Astrocyte (in vitro differentiated cells and primary cell): ENCODE measurements around the gene SMIM44. TPM values are rescaled to one million over a fixed set of nuclear protein-coding genes. Genes with fewer than 3 reads are reported as not detected.

Source experiments
- DNase-seq: peaks from one replicate; pipeline ENCODE4 v3.0.0-alpha.2; 2010; ENCODE audit warnings: low read depth
- FAIRE-seq: peaks from 2 replicates; lab custom pipeline; 2011; peaks lifted over from hg19 to GRCh38; lab: Jason Lieb, UNC
- H2AFZ ChIP-seq: 2 replicates; pipeline ENCODE4 v1.6.0; 2012; ENCODE audit warnings: low read depth, low read length, inconsistent platforms
- H3K27ac ChIP-seq: 2 replicates; pipeline ENCODE4 v1.5.1; 2011; ENCODE audit warnings: low read depth, low read length, inconsistent platforms
- H3K27me3 ChIP-seq: 2 replicates; pipeline ENCODE4 v1.6.0; 2011; ENCODE audit warnings: low read length, inconsistent platforms; ENCODE audit not compliant: insufficient read depth
- H3K36me3 ChIP-seq: 2 replicates; pipeline ENCODE4 v1.5.1; 2011; ENCODE audit warnings: low read length, inconsistent platforms; ENCODE audit not compliant: insufficient read depth
- H3K4me1 ChIP-seq: 2 replicates; pipeline ENCODE4 v1.5.1; 2011; ENCODE audit warnings: low read length, inconsistent platforms; ENCODE audit not compliant: insufficient read depth
- H3K4me2 ChIP-seq: 2 replicates; pipeline ENCODE4 v1.6.0; 2012; ENCODE audit warnings: low read length, inconsistent platforms
- H3K4me3 ChIP-seq: 2 replicates; pipeline ENCODE4 v1.5.1; 2011; ENCODE audit warnings: low read depth, mild to moderate bottlenecking, low read length, inconsistent platforms; ENCODE audit not compliant: insufficient read depth
- H3K79me2 ChIP-seq: 2 replicates; pipeline ENCODE4 v1.6.0; 2012; ENCODE audit warnings: mild to moderate bottlenecking, low read length, inconsistent platforms; ENCODE audit not compliant: insufficient read depth
- H3K9ac ChIP-seq: 2 replicates; pipeline ENCODE4 v1.6.0; 2012; ENCODE audit warnings: mild to moderate bottlenecking, low read length, inconsistent platforms
- H3K9me3 ChIP-seq: 2 replicates; pipeline ENCODE4 v1.5.1; 2012; ENCODE audit warnings: low read depth, mild to moderate bottlenecking, low read length, inconsistent platforms; ENCODE audit not compliant: insufficient read depth
- H4K20me1 ChIP-seq: 2 replicates; pipeline ENCODE4 v1.6.0; 2012; ENCODE audit warnings: low read length, inconsistent platforms; ENCODE audit not compliant: insufficient read depth
- H3K27ac Mint-ChIP-seq: one replicate; pipeline ENCODE4 v1.8.0; 2021; ENCODE audit warnings: mild to moderate bottlenecking, mixed read lengths; ENCODE audit not compliant: unreplicated experiment
- H3K27me3 Mint-ChIP-seq: one replicate; pipeline ENCODE4 v1.8.0; 2021; ENCODE audit warnings: low read depth, mixed read lengths; ENCODE audit not compliant: unreplicated experiment
- H3K36me3 Mint-ChIP-seq: one replicate; pipeline ENCODE4 v1.8.0; 2021; ENCODE audit warnings: low read depth, mixed read lengths; ENCODE audit not compliant: unreplicated experiment
- H3K4me1 Mint-ChIP-seq: one replicate; pipeline ENCODE4 v1.8.0; 2021; ENCODE audit warnings: low read depth, mixed read lengths; ENCODE audit not compliant: unreplicated experiment
- H3K4me3 Mint-ChIP-seq: one replicate; pipeline ENCODE4 v1.8.0; 2021; ENCODE audit warnings: mild to moderate bottlenecking, moderate library complexity, mixed read lengths; ENCODE audit not compliant: unreplicated experiment
- H3K9me3 Mint-ChIP-seq: one replicate; pipeline ENCODE4 v1.8.0; 2021; ENCODE audit warnings: mild to moderate bottlenecking, mixed read lengths; ENCODE audit not compliant: unreplicated experiment
- EZH2 ChIP-seq: IDR thresholded peaks from 2 replicates; pipeline ENCODE4 v1.6.1; 2012; ENCODE audit warnings: mild to moderate bottlenecking, low read length, inconsistent platforms; ENCODE audit not compliant: insufficient read depth
- total RNA-seq: library from RNA; stranded (reverse); gene quantifications from 2 replicates; pipeline ENCODE4 v1.2.1, GENCODE V29; 2021
- TF ChIP-seq, protein P1 (sequence below): IDR thresholded peaks from 2 replicates; pipeline ENCODE4 v1.5.1; 2011; ENCODE audit warnings: low read depth, mild to moderate bottlenecking, inconsistent platforms, low read length, moderate library complexity; ENCODE audit not compliant: insufficient read depth

SMIM44 gene
- total RNA-seq, 1 donor from 2014 or later: not detected

DNA sequence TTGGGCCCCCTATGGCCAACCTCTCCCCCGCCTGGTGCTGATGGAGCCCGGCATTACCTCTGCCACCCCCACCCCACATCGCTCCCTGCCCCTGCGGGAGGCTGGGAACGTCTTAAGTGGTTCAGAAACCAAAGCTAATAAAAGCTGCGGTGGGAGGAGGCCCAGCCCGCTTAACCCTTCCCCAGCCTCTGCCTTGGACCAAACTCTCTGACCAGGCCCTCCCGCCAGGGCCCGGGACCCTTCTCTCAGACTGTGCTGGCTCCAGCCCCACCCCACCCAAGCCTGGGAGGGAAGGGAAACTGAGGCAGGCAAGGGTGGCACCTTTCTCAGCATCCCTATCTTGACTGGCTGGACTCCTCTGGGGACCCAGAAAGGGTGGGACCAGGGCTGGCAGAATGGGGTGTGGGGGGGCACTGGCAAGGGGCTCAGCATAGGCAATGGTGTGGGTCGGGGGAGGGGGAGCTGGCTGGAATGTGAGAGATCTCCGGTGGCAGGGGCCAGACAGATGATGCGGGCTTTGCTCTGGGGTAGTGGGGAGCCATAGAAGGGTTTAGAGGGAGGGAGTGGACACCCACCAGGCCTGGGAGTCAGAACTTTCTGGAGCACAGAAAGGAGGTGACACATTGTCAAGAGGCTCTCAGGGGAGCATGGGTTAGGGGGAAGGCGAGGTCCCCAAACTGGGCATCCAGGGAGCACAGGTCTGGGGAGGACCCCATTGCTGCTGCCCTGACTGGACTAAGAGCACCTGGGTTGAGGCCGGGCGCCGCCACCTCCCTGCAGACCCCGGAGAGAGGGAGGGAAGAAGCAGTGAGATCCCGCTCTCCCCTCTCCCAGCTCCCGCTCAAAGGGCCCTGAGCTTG, 24.8 kb downstream of the SMIM44 start:
- H3K9ac ChIP-seq: peak overlapping the region; percentile 91
- peaks cover 14% of the 10 kb centered on the region for H3K36me3 ChIP-seq
- H3K27ac ChIP-seq: peak overlapping the region; percentile 95
- peaks cover 32% of the 10 kb centered on the region for H3K4me1 ChIP-seq
- H3K79me2 ChIP-seq: peaks cover 16% of the 10 kb centered on the region
- Mint-ChIP-seq H3K4me1 (peaks cover 9% of the 10 kb centered on the region), H3K4me3 (peak overlapping the region; percentile 27), H3K27me3 (no peaks in the 10 kb centered on the region), H3K36me3 (peaks cover 6% of the 10 kb centered on the region), H3K27ac (peak overlapping the region; percentile 96), H3K9me3 (no peaks in the 10 kb centered on the region)
- peak overlapping the region; percentile 83 for H3K4me2 ChIP-seq
- H3K27me3 ChIP-seq: no peaks in the 10 kb centered on the region
- H4K20me1 ChIP-seq: peaks cover 9% of the 10 kb centered on the region
- FAIRE-seq: no peak
- H3K4me3 ChIP-seq: no peak overlapping the region
- DNase-seq: peak; percentile 67
- no peak overlapping the region for H2AFZ ChIP-seq
- H3K9me3 ChIP-seq: no peaks in the 10 kb centered on the region
- TF ChIP-seq, protein P1, sequence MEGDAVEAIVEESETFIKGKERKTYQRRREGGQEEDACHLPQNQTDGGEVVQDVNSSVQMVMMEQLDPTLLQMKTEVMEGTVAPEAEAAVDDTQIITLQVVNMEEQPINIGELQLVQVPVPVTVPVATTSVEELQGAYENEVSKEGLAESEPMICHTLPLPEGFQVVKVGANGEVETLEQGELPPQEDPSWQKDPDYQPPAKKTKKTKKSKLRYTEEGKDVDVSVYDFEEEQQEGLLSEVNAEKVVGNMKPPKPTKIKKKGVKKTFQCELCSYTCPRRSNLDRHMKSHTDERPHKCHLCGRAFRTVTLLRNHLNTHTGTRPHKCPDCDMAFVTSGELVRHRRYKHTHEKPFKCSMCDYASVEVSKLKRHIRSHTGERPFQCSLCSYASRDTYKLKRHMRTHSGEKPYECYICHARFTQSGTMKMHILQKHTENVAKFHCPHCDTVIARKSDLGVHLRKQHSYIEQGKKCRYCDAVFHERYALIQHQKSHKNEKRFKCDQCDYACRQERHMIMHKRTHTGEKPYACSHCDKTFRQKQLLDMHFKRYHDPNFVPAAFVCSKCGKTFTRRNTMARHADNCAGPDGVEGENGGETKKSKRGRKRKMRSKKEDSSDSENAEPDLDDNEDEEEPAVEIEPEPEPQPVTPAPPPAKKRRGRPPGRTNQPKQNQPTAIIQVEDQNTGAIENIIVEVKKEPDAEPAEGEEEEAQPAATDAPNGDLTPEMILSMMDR: no peak
- TF ChIP-seq EZH2: no peak

DNA sequence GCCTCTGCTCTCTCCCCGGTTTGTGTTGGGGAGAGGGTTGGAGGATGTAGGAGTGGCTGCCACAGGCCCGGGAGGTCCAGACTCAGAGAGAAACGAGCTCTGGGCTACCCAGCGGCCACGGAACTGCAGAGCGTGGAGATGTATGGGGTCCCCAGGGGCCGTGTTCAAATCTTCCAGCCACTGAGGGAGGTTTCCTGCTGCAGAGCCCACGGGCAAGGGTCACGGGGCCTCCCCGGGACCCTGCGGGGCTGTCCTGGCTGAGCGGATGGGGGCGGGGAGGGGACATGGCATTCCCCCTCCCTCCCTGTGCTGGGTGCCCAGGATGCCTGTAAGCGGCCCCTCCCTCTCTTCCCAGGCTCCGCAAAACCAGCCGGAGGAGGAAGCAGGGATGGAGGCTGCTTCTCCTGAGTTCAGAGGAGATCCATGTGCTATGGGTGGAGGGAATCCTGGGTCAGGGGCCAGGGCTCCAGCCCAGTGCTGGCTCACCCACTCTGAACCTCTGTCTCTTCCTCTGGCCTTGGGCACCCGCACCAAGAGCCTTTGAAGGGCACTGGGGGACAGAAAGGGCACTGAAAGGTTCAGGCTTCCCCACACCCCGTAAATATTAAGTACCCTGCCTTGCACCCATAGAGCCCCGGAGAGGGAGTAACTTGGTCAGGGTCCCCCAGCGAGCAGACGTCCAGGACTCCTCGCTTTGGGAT, 25.6 kb downstream of the SMIM44 start:
- H2AFZ ChIP-seq: no peak overlapping the region
- H3K79me2 ChIP-seq: peaks cover 23% of the 10 kb centered on the region
- H3K9ac ChIP-seq: peak overlapping the region; percentile 91
- Mint-ChIP-seq H3K36me3 (peaks cover 8% of the 10 kb centered on the region), H3K27ac (peak overlapping the region; percentile 96), H3K4me1 (peaks cover 6% of the 10 kb centered on the region), H3K4me3 (no peak overlapping the region), H3K9me3 (no peaks in the 10 kb centered on the region), H3K27me3 (no peaks in the 10 kb centered on the region)
- no peak overlapping the region for H3K4me3 ChIP-seq
- H3K4me1 ChIP-seq: peaks cover 32% of the 10 kb centered on the region
- FAIRE-seq (no peak), DNase-seq (no peak)
- peaks cover 16% of the 10 kb centered on the region for H3K36me3 ChIP-seq
- peak overlapping the region; percentile 83 for H3K4me2 ChIP-seq
- H3K27ac ChIP-seq: peak overlapping the region; percentile 95
- no peaks in the 10 kb centered on the region for H3K27me3 ChIP-seq
- no peaks in the 10 kb centered on the region for H3K9me3 ChIP-seq
- peaks cover 9% of the 10 kb centered on the region for H4K20me1 ChIP-seq
- TF ChIP-seq EZH2: no peak
- TF ChIP-seq, protein P1: no peak
